Activated naive CD4-positive, alpha-beta T cell treated with anti-CD3 and anti-CD28 coated beads for 36 hours (primary cell): ENCODE data around the gene TFPI. TPM values are rescaled to one million over a fixed set of nuclear protein-coding genes. Genes with fewer than 3 reads are reported as not detected.

Experiments used
- CTCF ChIA-PET: fragments of 350-600 bp; sonication (Branson Sonifier 250); formaldehyde crosslinking; loops from one replicate; lab custom pipeline; 2021; ENCODE audit warnings: antibody characterized with exemption; lab: Charles Lee
- DNase-seq: peaks from one replicate; pipeline ENCODE4 v3.0.0-alpha.2; 2020
- H3K27ac Mint-ChIP-seq: one replicate; pipeline ENCODE4 v1.8.0; 2021; ENCODE audit warnings: mild to moderate bottlenecking, mixed read lengths
- H3K27me3 Mint-ChIP-seq: one replicate; pipeline ENCODE4 v1.8.0; 2021; ENCODE audit warnings: low read depth, mixed read lengths
- H3K36me3 Mint-ChIP-seq: one replicate; pipeline ENCODE4 v1.8.0; 2021; ENCODE audit warnings: low read depth, mixed read lengths
- H3K4me1 Mint-ChIP-seq: one replicate; pipeline ENCODE4 v1.8.0; 2021; ENCODE audit warnings: low read depth, mixed read lengths
- H3K4me3 Mint-ChIP-seq: one replicate; pipeline ENCODE4 v1.8.0; 2021; ENCODE audit warnings: mild to moderate bottlenecking, moderate library complexity, mixed read lengths
- H3K9me3 Mint-ChIP-seq: one replicate; pipeline ENCODE4 v1.8.0; 2021; ENCODE audit warnings: mixed read lengths
- intact Hi-C: fragments of 100-400 bp; cut with micrococcal nuclease; formaldehyde crosslinking; loops from one replicate; pipeline ENCODE4 v1.15.1; 2023
- total RNA-seq, 2 experiments: library from RNA; stranded (reverse); gene quantifications; one replicate each; pipeline ENCODE4 v1.2.3, GENCODE V29; 2021

The TFPI gene
- total RNA-seq, 2 experiments from 2014 or later: not detected

GRCh38 chr2:187552381-187552780 is 1.9 kb downstream of the TFPI start:
- Mint-ChIP-seq H3K36me3 (no peaks in the 10 kb centered on the region), H3K4me3 (no peak overlapping the region), H3K27me3 (peaks cover 12% of the 10 kb centered on the region), H3K9me3 (peaks cover 1% of the 10 kb centered on the region), H3K27ac (no peak overlapping the region), H3K4me1 (peaks cover 8% of the 10 kb centered on the region)
- intact Hi-C loops: no loop called here
- DNase-seq: no peak
- CTCF ChIA-PET: interaction anchor here (0.6 to 0.9 kb wide), 2 partner anchors 116 to 324 kb away, joined by 3 read pairs; no protein-coding TSS in a partner anchor

GRCh38 chr2:187550857-187551256 is 3.4 kb downstream of the TFPI start:
- peaks cover 12% of the 10 kb centered on the region for H3K27me3 Mint-ChIP-seq
- CTCF ChIA-PET: no interaction called here
- intact Hi-C loops: no loop called here
- DNase-seq: no peak
- H3K4me3 Mint-ChIP-seq: no peak overlapping the region
- peaks cover 1% of the 10 kb centered on the region for H3K9me3 Mint-ChIP-seq
- no peak overlapping the region for H3K27ac Mint-ChIP-seq
- no peaks in the 10 kb centered on the region for H3K36me3 Mint-ChIP-seq
- H3K4me1 Mint-ChIP-seq: peaks cover 8% of the 10 kb centered on the region

- CTCF ChIA-PET: interaction anchor here (0.7 kb wide), 1 partner anchor 140 kb away, joined by 3 read pairs; no protein-coding TSS in a partner anchor
- H3K4me3 Mint-ChIP-seq: no peak overlapping the region
These were observed 4.2 kb downstream of the TFPI start for GRCh38 chr2:187549951-187550555.

GRCh38 chr2:187549193-187549592 is 5.0 kb downstream of the TFPI start:
- no peak overlapping the region for H3K4me3 Mint-ChIP-seq
- H3K9me3 Mint-ChIP-seq: no peaks in the 10 kb centered on the region
- no peak for DNase-seq
- peaks cover 4% of the 10 kb centered on the region for H3K27me3 Mint-ChIP-seq
- H3K27ac Mint-ChIP-seq: no peak overlapping the region
- no peaks in the 10 kb centered on the region for H3K36me3 Mint-ChIP-seq
- H3K4me1 Mint-ChIP-seq: peaks cover 5% of the 10 kb centered on the region
- CTCF ChIA-PET: no interaction called here
- intact Hi-C loops: no loop called here

More at GRCh38 chr2:187549951-187550555, 4.2 kb downstream of the TFPI start:
- intact Hi-C loops: no loop called here
- peaks cover 8% of the 10 kb centered on the region for H3K4me1 Mint-ChIP-seq
- H3K27ac Mint-ChIP-seq: no peak overlapping the region
- H3K36me3 Mint-ChIP-seq: no peaks in the 10 kb centered on the region
- DNase-seq: no peak
- H3K9me3 Mint-ChIP-seq: no peaks in the 10 kb centered on the region
- peaks cover 7% of the 10 kb centered on the region for H3K27me3 Mint-ChIP-seq

- DNase-seq: no peak
- CTCF ChIA-PET: interaction anchor here (0.7 kb wide), 1 partner anchor 49 kb away, joined by 3 read pairs; no protein-coding TSS in a partner anchor
- intact Hi-C loops: no loop called here
- H3K27me3 Mint-ChIP-seq: peaks cover 2% of the 10 kb centered on the region
- H3K4me1 Mint-ChIP-seq: peaks cover 2% of the 10 kb centered on the region
- no peak overlapping the region for H3K27ac Mint-ChIP-seq
- no peaks in the 10 kb centered on the region for H3K36me3 Mint-ChIP-seq
- H3K9me3 Mint-ChIP-seq: no peaks in the 10 kb centered on the region
- no peak overlapping the region for H3K4me3 Mint-ChIP-seq
These were observed 5.6 kb downstream of the TFPI start for GRCh38 chr2:187548656-187549055.

- intact Hi-C loops: no loop called here
- H3K4me1 Mint-ChIP-seq: no peaks in the 10 kb centered on the region
- no peak overlapping the region for H3K4me3 Mint-ChIP-seq
- H3K9me3 Mint-ChIP-seq: no peaks in the 10 kb centered on the region
- H3K27me3 Mint-ChIP-seq: no peaks in the 10 kb centered on the region
- H3K27ac Mint-ChIP-seq: no peak overlapping the region
- DNase-seq: no peak
- no peaks in the 10 kb centered on the region for H3K36me3 Mint-ChIP-seq
- CTCF ChIA-PET: no interaction called here
These were observed 6.8 kb downstream of the TFPI start for GRCh38 chr2:187547353-187547979.

GRCh38 chr2:187546762-187547333 is 7.4 kb downstream of the TFPI start:
- no peaks in the 10 kb centered on the region for H3K36me3 Mint-ChIP-seq
- H3K27ac Mint-ChIP-seq: no peak overlapping the region
- H3K27me3 Mint-ChIP-seq: no peaks in the 10 kb centered on the region
- intact Hi-C loops: no loop called here
- no peaks in the 10 kb centered on the region for H3K4me1 Mint-ChIP-seq
- no peak overlapping the region for H3K4me3 Mint-ChIP-seq
- CTCF ChIA-PET: interaction anchor here (0.7 kb wide), 2 partner anchors 1108 to 1972 kb away, joined by 3 to 5 read pairs; no protein-coding TSS in a partner anchor
- DNase-seq: no peak
- H3K9me3 Mint-ChIP-seq: no peaks in the 10 kb centered on the region

- no peak overlapping the region for H3K4me3 Mint-ChIP-seq
- CTCF ChIA-PET: no interaction called here
- H3K9me3 Mint-ChIP-seq: no peaks in the 10 kb centered on the region
- intact Hi-C loops: no loop called here
- no peaks in the 10 kb centered on the region for H3K4me1 Mint-ChIP-seq
- no peaks in the 10 kb centered on the region for H3K27me3 Mint-ChIP-seq
- no peak for DNase-seq
- H3K36me3 Mint-ChIP-seq: no peaks in the 10 kb centered on the region
- H3K27ac Mint-ChIP-seq: no peak overlapping the region
These were observed 8.9 kb downstream of the TFPI start for GRCh38 chr2:187545238-187545751.

- Mint-ChIP-seq H3K4me1 (no peaks in the 10 kb centered on the region), H3K27ac (no peak overlapping the region), H3K9me3 (no peaks in the 10 kb centered on the region), H3K4me3 (no peak overlapping the region), H3K36me3 (no peaks in the 10 kb centered on the region), H3K27me3 (no peaks in the 10 kb centered on the region)
- DNase-seq: no peak
- CTCF ChIA-PET: interaction anchor here (0.9 kb wide), 1 partner anchor 44 kb away, joined by 3 read pairs; no protein-coding TSS in a partner anchor
- intact Hi-C loops: no loop called here
These were observed 9.7 kb downstream of the TFPI start for GRCh38 chr2:187544371-187545080.

GRCh38 chr2:187543488-187543887 is 10.7 kb downstream of the TFPI start:
- no peaks in the 10 kb centered on the region for H3K4me1 Mint-ChIP-seq
- H3K4me3 Mint-ChIP-seq: no peak overlapping the region
- intact Hi-C loops: no loop called here
- CTCF ChIA-PET: interaction anchor here (0.9 kb wide), 1 partner anchor 43 kb away, joined by 3 read pairs; no protein-coding TSS in a partner anchor
- DNase-seq: no peak
- no peaks in the 10 kb centered on the region for H3K27me3 Mint-ChIP-seq
- H3K36me3 Mint-ChIP-seq: no peaks in the 10 kb centered on the region
- H3K27ac Mint-ChIP-seq: no peak overlapping the region
- no peaks in the 10 kb centered on the region for H3K9me3 Mint-ChIP-seq

- DNase-seq: no peak
- CTCF ChIA-PET: no interaction called here
- no peaks in the 10 kb centered on the region for H3K36me3 Mint-ChIP-seq
- intact Hi-C loops: no loop called here
- H3K4me3 Mint-ChIP-seq: no peak overlapping the region
- H3K27ac Mint-ChIP-seq: no peak overlapping the region
- peaks cover 2% of the 10 kb centered on the region for H3K9me3 Mint-ChIP-seq
- no peaks in the 10 kb centered on the region for H3K4me1 Mint-ChIP-seq
- H3K27me3 Mint-ChIP-seq: no peaks in the 10 kb centered on the region
These were observed 12.1 kb downstream of the TFPI start for GRCh38 chr2:187542123-187542522.
